DMS79 treated with DMSO at 0.1 percent for 48 hours (cell line): Measurements from ENCODE around the gene IFNG.

ENCODE experiments used
- DNase-seq: peaks from one replicate; lab custom pipeline; 2025; lab: John Stamatoyannopoulos, UW

Gene IFNG

DNA sequence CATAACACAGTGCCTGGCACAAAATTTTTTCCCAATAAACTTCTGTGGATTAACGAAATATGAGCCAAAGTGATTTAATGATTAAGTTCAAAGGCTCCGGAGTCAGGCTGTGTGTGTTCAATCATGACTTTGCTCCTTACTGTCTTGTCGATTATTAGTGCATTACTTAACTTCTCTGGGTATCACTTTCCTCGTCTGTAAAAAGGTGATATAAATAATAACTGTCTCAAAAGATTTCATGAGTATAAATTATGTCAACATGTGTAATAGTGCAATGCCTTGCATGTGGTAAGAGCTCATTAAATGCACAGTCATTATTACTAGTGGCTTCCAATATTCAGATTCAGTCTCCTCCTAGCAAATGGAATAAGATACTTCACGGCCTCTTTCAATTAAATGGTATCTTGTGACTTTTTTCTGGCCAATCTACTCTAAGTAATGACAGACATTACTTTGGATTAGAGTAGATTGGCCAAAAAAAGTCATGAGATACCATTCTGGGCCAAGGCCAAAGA, 6.8 kb upstream of the IFNG start:
- DNase-seq: no peak

DNA sequence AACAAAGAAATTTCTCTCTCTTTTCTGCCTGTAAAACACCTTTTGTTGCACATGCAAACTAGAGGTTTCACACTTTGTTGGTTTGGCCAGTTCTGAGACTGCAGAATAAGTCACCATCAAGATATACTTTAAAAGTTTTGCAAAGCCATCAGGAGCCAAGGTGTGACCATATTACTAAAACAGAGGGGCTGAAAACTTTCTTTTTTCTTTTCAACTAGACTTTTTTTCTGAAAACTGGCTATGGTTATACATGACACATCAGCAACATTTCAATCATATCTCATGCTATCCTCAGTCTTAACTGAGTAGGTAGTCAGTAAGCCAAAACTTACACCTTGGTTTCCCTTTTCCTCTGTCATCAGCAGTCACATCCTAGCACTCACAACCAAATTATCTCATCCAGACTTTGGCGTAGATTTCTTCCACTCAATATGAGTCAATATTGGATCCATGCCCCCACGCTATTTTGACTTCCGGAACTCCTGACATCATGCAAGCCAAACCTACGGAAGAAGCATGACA, 4.1 kb upstream of the IFNG start:
- no peak for DNase-seq

DNA sequence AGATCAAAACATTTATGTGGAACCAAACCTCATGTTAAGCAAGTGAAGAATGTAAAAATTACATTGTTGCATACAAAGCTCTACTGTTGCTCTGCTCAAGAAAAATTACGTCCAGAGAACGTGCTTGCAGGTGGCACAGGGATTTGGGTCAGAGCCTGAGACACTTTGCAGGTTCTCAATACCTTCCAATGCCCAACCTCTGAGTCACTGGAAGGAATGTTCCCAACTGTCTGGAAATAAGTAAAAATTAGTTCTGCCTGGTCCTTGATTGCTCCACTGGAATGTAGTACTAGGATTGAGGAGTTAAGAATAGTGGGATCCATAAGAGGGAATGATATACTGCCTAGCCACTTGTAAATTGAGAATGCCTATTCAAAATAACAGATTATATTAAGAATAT, 2.8 kb upstream of the IFNG start:
- no peak for DNase-seq

DNA sequence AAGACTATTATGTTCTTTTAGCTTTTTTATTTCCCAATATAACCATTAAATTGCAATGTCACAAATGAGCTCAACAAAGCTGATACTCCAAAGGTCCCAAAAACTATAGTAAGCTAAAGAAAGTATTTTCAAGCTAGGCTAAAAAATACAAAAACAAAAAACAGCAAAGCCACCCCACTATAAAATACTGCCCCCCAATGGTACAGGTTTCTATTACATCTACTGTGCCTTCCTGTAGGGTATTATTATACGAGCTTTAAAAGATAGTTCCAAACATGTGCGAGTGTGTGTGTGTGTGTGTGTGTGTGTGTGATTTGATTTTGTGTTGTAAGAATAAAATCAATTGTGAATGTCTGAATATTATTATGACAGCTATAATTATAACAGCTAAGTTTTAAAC, 1.1 kb downstream of the IFNG start:
- no peak for DNase-seq

DNA sequence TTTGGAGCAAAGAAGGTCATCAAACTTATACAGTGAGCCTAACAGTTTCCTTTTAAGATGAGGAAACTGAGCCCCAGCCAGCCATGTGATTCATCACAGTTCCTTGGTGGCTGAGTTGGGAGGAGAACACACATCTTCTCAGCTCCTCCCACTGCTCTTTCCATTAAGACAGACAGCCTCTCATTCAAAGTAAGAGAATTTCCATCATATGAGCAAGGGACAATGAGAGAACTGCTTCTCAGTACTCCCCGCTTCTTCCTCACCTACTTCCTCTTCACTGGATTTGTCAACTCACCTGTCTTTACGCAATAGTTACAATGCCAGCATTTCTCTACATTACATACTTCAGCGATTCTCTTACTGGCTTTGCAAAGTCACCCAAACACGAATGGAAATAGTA, 2.2 kb downstream of the IFNG start:
- DNase-seq: no peak

DNA sequence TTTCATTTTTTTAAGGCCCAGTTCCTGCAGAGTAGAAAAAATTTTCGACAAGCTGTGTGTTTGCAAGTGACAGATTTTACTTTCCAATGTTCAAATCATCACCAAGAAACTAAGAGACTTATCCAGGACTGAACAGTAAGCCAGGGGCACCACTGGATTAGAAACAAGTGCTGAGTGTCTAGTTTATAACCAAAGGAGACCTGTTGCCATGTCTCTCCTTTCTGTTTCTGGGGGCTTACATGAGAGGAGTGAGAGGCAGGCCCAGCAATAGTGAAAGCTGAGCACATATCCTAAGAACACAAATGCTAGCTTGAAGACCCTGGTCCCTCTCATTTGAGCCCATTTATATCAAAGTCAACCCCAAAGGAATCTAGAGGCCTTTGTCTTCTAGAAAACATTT, 2.9 kb downstream of the IFNG start:
- no peak for DNase-seq

DNA sequence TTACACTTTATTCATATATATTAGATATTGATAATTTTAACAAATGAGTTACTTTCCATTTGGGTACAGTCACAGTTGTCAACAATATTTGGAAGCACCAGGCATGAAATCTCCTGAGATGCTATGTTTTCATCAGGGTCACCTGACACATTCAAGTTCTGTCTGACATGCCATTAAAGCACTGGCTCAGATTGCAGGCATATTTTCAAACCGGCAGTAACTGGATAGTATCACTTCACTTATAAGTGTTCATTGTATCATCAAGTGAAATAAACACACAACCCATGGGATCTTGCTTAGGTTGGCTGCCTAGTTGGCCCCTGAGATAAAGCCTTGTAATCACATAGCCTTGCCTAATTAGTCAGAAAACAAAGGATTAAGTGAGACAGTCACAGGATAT, 4.8 kb downstream of the IFNG start:
- no peak for DNase-seq

DNA sequence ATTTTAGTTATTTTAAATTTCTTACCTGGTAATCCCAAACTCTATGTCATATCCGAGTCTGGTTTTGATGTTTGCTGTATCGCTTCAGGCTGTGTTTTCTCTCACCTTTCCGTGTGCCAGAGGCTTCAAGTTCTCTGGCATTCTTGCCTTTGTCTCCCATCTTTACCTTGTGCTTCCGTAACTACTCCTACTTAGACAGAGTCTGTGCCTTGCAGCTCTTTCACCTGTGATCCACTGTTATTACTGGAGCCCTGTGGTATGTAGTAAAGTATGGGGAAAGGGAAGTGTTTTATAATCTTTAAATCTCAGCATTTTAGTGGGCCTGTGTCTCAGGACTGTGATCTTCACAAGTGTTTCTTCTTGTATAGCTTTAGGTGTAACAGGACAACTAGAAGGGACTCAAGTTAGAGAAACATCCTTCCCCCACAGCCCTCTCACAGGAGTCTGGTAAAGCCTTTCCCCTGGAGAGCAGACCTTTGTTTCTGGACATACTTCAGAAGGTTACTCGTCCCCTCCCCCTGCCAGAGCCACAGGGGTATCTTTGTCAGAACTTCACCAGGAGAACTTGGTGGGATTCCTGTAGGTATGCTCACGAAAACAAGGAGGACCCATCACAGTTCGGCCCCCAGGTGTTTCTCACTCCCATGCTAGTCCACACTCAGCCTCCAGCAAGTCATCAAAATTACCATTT, 11.1 kb downstream of the IFNG start:
- DNase-seq: no peak

DNA sequence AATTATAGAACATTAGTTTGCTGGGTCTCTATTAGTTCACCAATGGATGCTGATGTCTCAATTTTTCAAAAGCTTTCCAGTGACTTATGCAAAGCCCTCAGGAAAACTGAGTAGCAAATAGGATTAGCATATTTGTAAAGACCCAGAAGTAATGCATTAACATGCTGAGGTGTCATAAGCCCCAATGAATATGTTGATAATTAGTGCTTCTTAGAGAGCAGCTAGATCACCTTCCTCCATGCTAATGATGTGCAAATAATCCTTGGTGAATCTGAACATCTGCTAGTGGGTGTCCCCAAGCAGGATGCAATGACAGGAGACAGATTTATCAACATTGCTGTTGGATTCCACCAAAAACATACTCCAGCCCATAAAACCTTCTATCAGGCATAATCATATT, 19.0 kb downstream of the IFNG start:
- DNase-seq: no peak

DNA sequence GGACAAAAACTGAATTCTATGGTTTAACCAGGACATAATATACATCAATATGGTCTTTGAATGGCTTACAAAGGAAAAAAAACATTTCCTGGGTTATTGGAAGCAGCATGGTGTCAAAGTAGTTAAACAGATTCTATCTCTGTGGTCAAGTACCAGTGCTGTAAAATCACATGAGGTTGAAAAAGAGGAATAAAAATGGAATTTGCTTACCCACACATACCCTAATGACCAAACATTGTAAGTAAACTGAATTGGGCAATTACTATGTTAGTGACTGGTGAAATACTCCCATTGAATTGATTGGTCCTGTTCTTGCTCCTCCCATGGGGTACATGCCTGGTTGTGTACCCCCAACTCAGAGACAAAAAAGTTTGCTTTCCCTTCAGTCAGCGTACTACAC, 19.6 kb downstream of the IFNG start:
- no peak for DNase-seq

DNA sequence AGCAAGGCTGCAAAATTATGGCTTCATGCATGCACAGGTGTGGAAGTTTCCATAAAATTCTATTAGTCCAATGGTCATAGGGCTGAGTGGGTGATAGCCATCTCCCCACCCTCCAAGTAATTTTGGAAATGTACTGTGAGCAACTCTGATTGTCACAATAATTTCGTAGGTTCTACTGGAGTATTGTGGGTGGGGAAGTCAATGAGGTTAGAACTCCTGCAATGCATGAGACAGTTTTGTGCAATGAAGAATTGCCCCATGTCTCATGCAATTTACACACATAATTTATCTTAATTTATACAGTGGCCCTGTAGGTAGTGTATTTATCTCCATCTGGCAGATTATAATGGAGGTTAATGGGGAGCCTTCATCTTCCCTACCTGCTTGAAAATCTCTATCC, 20.5 kb downstream of the IFNG start:
- DNase-seq: no peak

DNA sequence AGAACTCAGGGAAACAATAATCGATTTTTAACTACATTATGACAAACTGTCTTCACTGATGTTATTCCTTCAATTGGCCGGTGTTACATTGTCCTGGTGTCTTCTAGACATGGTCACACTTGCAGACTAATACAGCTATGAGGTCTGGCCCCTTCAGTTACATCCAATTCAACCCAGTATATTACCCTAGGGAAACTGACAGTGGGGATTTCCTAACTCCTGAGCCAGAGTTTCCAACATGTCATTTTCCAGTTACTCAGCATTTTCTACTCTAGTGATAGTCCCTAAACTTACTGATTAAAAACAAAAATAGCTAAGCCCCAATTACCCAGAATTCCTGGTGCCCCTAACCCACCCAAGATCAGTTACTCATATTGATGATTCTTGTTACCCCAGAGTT, 21.1 kb downstream of the IFNG start:
- no peak for DNase-seq

DNA sequence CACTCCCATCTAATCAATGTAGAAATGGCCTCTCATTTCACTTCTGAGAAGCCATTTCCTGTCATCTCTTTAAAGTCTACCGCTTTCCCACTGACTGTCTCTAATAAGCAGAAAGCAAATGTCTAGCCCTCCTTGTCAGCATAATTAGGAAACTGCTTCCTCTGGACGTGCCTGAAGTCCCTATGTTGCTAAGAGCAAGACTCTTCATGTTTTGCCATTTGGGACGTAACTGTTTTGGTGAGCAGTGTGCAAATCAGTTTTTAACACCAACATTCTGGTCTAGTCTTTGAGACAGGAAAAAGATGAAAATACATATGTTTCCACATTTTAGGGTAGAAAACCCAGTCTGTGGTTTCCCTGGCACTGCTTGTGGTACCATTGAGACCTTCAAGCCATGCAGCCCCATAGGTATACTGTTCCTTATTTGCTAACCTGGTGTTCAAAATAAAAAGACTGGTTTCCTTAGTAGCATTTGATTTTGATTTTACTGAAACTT, 22.2 kb downstream of the IFNG start:
- DNase-seq: no peak

DNA sequence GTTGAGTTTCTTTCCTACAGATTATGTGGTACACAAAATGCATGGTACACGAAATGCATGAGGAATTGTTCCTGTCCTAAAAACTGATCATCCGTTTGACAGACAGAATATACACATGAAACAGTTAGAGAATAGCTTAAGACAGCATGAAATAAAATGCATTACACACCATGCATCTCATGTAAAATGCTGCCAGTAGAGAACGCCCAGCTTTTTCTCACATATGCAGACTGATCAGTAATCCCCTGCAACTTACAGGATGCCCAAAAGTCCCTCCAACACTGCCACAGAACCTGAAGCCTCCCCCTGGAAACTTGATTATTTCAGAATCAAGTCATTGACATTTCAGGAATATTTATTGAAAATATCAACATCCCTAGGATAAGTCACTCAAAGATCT, 24.0 kb downstream of the IFNG start:
- DNase-seq: no peak

DNA sequence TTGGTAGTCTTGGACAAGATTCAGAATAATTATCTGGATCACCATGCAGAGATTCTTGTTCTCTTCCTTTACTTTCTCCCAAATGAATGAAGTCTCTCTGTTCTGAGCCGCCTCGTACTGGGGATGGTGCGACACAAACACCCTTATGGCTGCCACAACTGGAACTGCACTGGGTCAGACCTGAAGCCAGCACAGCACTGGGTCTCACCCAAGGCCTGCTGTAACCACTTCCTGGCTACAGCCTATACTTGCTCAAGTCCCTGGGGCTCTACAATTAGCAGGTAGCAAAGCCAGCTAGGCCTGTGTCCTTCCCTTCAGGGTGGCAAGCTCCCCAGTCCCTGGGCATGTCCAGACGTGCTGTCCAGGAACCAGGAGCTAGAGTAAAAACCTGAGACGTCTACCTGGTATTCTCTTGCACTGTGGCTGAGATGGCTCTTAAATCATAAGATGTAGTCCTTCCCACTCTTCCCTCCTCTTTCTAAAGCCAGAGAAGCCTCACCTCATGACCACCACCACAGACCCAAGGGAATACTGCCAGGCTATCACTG, 27.6 kb downstream of the IFNG start:
- no peak for DNase-seq

DNA sequence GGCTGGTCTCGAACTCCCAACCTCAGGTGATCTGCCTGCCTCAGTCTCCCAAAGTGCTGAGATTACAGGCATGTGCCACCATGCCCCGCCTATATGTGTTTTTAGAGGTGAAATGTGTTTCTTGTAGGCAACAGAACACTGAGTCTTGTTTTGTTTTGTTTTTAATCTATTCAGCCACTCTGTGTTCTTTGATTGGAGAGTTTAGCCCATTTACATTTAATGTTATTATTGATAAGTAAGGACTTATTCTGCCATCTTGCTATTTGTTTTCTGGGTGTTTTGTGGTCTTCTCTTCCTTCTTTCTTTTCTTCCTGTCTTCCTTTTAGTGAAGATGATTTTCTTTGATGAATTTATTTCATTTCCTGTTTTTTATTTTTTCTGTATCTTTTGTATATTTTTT, 29.6 kb downstream of the IFNG start:
- no peak for DNase-seq

DNA sequence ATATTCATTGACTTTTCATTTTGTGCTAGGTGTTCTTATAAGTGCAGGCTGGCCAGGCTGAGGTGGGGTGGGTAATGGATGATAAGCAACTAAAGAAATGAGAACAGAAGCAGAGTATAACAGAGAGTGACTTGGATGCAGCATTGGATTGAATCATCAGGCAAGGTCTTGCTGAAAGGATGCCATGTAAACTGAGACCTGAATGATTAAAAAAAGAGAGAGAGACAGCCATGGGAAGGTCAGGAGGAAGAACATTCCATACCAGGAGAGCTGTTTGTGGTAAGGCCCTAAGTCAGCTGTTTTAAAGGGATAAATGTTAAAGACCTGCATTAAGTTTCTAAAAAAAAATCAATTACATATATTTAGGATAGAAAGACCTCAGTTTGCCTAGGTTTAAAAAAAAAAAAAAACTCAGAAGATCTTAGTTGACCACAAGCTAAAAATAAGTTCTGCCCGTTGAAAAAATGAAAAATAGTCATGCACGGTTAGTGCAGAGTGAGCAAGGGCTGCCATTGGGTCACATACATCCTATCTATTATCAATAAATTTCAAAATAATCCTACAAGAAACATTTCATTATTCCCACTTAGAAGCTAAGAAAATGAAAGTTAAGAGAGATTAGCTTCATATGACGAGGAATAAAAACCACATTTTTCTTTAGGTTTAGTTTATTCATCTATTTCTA, 37.2 kb downstream of the IFNG start:
- DNase-seq: no peak

DNA sequence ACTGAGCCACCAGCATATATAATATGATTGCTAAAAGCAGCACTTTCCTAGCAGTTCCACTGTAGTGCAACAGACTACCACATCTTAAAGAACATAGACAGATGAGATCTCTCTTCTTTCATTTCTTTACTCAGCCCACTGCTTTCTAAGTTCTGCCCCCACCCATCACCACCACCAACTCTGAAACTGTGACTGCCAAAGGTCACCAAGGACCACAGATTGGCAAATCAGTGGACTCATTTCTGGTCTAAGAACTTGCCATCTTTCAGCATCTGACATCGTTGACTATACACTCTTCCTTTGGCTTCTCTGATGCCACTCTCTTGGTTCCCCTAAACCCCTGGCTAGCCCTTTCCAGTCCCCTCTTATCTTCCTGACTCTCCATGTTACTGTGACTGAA, 38.4 kb downstream of the IFNG start:
- no peak for DNase-seq

DNA sequence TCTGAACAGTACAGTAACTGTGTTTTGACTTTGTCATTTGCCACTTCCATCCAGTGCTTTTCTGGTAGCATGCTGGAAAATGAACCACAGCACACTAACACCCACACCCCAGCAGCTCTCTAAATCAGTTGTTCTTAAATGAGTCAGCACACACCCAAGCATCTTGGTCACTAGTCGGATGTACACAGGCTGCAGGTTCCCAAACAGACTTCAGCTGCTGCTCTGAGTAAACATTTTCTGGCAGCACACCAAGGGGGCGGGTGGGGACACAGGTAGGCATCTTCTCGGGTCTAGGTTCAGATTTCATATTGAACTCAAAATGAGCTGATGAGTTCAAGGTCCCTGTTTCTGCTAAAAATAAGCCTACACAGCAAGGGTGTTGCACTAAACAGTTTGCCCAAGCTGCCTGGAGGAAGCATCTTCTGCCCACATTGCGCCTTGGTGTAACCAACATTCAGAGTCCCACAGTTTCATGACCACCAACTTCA, 39.8 kb downstream of the IFNG start:
- no peak for DNase-seq

DNA sequence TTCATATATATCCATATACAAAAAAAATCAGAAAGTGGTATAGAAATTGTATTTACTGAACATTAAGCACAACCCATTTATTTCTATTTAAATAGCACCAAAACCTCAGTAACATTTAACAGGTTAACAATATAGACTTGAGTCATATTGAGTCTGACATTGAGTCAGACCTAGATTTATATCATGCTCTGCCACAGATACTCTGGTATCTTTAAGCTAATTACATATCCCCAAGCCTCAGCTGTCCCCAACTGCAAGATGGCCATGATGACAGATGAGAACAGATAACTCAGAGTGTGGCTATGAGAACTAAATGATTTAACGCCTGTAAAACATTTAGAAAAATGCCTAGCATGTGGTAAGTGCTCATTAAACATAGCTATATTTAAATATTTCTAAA, 40.3 kb downstream of the IFNG start:
- no peak for DNase-seq

DNA sequence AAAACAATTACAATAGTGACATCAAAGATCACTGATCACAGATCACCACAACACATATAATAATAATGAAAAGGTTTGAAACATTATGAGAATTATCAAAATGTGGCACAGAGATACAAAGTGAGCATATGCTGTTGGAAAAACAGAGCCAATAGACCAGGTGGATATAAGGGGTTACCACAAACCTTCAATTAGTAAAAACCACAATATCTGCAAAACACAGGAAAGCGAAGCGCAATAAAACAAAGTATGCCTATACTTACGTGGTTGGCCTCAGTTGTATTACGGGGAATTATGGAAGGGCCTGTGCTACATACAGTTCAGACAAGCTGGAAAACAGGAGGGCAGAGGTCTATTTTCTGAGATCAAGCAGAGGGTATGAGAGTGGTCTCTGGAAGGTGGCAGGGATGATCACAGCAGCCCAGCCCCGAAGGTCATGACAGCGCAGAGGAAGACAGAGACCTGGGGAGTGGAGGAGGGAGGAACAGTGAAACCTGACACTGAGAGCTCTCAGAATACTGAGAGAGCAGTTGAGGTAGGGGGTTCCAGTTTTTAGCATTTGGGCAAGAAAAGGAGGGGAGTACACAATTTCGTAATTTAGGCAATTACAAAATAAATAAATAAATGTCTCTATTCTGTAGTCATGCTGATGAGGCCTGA, 41.3 kb downstream of the IFNG start:
- no peak for DNase-seq

DNA sequence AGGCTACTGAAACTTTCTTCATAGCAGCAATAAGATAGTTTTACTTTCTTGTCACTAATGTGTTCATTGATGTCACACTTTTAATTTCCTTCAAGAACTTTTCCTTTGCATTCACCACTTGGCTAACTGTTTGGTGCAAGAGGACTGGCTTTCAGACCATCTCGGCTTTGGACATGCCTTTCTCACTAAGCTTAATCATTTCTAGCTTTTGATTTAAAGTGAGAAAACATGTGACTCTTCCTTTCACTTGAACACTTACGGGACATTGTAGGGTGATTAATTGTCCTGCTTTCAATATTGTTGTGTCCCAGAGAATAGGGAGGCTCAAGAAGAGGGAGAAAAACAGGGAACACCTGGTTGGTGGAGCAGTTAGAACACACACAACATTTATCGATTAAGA, 41.9 kb downstream of the IFNG start:
- no peak for DNase-seq

DNA sequence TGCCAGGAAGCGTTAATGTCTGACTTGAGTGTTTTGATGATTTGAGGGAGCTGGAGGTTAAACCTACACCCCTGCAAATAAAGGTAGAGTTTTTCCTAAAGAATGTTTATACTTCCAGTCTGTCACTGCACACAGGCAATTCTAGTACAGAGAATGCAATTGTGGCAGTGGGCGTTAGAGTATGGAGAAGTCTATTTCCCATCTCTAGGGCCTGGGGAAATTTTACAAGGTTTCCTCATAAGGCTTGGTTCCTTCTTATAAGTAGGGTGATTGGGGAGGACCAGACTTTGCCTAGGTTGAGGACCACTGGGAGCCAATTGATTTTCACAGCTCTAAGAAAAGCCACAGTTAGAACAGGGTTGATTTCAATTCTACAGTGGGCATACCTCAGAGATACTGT, 44.3 kb downstream of the IFNG start:
- no peak for DNase-seq
